Measurements from ENCODE around the gene FOXP1.

Gene FOXP1

DNA sequence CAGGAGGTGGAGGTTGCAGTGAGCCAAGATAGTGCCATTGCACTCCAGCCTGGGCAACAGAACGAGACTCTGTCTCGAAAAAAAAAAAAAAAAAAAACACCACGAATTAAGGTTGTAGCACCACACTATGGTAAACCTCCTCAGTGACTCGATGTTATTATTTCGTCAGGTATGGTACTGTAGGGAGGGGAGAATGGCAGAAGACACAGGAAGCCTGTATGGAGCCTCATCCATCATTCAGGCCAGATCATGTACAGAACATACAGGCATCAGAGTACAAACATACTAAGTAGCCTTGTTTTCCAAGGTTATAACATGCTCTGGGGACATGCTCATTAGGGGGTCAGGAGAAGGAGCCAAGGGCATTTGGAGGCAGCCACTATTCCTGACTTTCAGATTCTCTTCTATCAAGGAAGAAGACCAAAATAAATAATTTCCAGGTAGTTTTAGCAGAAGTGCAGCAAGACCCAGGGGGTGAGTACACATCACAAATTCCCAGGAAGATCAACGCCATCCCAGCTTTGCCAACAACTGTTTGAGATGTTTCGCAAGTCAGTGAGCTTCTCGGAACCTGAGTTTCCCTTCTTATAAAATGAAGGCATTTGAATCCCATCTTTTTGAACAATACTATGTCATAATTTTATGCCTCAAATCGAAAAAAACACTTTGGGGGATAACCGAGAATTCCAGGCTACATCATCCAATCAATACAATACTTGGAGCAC lies 79.8 kb downstream of the FOXP1 start:
- DNase-seq, result no peak

DNA sequence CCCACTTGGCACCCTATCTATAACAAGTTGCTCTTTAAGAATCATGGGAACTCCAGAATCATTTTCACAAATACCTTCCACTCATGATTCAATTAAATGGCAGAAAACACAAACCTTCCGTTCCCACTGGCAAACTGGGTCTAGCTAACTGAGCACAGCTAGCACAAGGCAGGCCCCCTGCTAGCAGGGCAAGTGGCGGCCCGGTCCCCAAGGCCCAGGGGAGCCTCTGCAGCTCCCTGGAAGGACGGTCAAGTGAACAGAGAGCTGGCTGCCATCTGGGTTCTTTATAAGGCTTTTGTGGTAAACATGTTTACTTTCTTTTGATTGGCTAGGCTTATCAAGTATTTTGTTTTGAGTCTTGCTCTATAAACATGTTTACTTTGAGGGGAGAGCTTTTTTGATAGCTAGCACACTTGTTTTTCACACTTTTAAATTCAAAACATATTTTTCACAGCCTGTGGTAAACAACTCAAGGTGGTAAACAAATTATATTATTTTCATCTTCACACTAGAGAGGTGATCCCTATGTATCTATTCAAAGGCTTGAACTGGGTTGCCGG lies 81.4 kb downstream of the FOXP1 start:
- no peak for DNase-seq

DNA sequence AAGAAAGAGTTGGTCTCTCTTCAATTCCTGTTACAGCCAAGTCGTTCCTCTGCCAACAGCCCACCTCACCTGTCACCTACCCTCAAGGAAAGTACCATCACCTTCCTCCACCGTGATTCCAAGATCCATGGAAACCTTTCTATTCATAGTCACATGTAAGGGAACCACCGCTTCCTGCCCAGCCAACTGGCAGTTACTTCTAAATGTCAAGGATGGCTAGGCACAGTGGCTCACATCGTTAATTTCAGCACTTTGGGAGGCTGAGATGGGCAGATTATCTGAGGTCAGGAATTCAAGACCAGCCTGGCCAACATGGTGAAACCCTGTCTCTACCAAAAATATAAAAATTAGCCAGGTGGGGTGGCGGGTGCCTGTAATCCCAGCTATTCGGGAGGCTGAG lies 82.8 kb downstream of the FOXP1 start:
- no peak for DNase-seq

DNA sequence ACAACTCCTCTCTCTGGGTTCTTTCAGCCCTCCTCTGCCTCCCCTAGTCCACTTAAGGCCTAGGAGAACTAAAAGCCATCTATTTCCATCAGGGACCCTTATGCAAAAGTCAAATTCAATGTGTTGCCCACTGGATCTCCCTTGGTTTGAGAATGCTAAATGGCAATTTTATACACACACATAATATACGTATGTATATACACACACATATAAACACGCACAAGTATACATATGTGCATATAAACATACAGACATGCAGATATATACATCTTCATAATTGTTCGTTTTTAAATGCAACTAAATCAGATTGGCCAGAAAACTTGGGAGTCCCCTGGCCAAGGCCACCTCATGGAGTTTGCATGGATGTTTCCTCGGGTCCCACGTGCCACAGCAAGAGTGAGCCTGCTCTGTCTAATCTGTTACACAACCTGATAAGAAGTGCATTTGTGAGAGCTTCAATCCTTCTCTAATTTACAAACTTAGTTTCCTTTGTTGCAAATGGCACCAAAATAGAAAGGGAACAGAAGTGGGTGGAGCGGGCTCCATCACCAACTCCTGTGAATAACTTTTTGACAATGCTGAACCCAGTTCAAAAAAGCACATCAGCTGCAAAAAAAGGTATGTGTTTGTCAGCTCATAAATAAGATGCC lies 84.2 kb downstream of the FOXP1 start:
- DNase-seq, result no peak

DNA sequence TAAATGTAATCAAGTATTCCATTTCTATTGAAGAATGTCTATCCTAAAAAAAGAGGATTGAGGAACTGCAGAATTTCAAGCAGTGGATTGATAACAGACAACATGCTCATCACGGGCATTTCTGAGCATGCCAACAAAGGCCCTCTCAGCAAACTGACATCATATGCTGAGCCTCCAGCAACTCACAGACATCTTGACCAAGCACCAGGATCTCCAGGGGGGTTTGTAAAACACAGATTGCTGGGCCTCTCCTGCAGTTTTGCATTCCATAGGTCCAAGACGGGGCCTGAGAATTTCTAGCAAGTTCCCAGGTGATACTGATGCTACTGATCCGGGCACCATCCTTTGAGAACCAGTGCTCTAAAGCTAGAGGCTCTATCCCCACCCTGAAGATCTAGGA lies 85.0 kb downstream of the FOXP1 start:
- DNase-seq, result no peak

DNA sequence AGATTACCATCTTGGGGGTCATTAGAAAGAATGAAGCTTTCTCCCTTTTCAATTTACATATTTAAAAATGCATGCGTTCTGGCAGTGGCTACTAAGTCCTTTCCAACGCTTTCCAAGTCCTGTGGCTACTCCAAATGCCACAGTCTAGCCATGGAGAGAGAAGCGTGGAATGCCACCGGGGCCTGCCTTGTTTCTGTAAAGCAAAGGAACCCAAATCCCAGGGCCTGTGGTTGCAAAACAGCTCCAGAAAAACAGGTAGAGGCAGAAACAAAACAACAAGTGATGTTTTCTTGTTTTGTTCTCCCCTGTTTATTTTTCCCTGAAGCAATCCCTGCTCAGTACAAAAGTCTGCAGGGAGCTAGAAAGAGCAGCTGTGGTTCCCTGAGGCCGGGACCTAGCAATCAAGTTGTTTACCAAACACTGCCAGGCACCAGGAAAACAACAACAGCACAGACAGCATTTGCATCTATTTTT lies 85.5 kb downstream of the FOXP1 start:
- no peak for DNase-seq

DNA sequence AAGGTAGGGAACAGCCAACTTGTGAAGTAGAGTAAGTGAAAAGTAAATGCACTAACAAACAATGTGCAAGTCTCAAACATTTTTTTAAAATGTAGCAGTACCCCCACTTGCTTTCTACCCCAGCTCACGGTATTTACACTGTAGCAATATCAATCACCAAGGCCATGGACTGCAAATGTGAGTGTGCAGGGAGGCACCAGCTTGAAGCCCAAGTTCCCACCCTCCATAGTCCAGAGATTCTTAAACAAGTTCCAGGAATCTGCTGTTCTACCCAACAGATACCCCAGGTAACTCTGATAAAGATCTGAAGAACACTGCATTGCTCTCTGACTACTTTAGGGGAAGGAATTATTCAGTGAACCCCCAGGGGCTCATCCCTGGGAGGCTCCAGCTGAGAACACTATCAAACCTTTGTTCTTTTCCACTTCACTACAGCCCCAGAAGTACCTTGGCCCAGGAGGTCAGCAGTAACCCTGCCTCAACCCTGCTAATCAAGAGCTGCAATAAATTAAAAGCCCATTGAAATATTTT lies 86.1 kb downstream of the FOXP1 start:
- no peak for DNase-seq

DNA sequence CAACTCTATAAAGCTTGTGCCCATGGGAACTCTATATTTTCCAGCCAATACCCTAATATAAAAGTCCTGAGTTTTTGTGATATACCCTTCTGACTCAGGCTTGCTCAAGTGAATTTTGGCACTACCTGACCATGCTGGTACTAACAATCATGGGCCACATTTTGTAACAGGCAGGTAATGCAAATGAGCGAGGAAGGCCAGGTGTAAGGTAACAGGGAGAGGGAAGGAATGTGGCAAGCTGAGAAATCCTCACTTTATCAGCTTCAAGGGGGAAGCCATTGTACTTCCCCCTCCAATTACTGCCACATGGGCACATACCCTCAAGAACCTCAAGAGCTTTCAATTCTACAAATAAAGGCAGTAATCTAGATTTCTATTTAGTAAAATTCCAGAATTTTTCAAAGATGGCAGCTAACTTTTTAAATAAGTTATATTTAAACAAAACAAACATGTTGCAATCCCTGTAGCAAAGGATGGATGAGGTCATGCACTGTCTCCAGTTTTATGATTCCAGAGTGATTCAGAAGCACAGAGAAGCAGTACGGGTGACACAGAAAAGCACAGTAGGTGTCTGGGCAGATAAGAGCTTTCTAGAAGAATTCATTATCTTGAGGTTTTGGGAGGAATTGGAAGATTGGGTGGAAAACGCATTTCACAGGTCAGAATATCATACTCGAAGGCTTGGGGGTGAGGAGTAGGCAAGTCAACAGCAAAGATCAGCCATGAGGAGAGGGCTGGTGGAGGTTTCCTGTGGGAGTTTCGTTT lies 87.6 kb downstream of the FOXP1 start:
- DNase-seq, result no peak

DNA sequence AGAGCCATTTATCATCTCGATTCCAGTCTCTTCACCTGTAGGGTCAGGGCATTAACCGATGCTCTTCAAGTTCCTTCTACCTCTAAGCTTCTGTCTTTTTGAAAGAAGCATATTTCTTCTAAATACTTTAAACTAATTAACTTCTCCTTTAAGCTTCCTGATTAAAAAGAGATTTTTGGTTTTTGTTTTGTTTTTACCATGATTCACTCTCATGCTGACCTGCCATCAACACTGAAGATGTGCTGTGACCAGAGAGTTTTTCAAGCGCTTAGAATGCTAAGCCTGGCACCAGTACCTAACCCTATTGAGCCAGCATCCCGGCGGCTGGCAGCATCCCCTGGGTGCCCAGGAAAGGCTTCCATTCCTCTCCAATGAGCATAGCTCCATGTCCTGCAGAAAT lies 89.3 kb downstream of the FOXP1 start:
- DNase-seq, result no peak

DNA sequence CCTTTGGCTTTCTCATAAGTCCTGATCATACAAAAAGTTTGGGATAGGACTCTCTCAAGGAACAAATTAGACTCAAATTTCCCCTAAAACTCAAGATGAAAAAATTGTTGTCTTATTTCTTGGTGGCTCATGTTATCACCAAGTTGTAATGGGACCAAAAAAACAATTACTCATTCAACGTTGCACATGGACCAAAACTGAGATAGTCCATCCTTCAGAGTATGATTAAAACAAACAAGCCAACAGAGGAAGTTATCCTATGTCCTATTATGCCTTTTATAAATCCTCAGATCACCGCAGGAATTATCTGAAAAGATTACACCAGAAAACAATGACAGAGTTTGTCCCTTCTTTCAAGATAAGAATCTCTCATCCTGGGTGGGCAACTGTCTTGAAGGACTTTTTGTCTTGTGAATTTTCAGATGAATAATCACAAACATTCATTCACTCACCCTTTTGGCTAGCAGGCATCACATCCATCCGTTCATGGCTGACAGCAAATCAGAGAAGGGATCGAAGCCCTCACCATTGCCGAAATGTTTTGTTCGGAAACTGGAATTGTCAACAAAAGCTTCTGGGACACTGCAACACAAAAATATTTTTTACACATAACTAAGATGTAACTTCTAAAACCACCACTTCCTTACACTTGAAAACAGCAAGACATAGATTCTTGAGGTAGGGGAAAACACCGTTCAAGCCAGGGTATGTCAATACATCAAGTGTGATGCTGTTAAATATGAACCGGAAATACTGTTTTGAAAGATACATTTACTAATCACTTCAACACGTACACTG lies 90.4 kb downstream of the FOXP1 start:
- DNase-seq, result no peak

DNA sequence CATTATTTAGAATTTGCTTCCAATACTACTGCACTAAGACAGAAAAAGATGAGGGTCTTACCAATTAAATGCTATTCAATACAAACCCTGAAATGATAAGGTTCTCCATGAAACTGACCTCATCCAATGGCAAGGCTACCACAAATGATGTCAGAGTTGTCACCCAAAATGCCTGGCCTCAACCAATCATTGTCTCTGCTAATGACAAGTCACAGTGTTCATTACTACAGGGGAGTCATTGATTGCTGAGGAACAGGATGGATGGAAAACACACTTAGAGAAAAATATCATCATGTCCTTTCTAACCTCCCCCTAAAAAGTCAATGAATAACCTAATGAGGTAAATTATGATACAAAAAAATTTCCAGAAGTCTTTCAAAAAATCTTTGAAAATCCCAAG lies 91.0 kb downstream of the FOXP1 start:
- DNase-seq, result no peak

DNA sequence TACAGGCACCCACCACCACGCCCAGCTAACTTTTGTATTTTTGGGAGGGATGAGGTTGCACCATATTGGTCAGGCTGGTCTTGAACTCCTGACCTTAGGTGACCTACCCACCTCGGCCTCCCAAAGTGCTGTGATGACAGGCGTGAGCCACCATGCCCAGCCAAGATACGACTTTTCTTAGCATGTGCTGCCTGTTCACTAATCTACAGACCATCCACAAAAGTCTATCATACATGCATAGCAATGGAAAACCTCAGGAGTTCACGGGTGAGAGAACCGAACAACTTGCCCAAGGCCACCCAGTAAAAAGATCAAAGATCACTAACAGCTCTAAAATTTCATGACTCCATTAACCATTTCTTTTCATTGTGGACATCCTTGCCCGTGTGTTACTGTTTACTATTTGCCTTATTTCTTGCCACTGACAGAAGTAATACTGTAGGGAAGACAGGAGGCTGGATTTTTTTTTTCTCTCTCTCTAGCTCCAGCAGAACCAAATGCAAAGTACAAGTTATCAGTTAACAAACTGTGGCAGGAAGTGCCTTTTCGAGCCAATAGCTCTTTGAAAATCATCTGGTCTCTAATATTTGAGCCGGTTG lies 92.3 kb downstream of the FOXP1 start:
- DNase-seq, result no peak

DNA sequence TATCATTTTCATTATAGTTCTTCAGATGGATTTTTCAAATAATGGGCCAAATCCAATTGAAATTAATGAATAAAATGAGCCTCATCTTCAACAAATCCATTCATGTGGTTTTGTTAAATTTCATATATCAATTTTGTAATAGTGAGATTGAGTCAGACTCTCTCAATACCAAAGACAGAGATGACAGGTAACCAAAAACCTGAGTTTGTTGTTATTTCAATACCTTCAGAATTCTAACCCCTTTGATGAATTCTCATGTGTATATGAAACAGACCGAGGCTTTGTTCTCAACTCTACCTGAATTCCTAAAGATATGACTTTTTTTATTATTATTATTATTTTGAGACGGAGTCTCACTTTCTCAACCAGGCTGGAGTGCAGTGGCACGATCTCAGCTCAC lies 92.8 kb downstream of the FOXP1 start:
- DNase-seq, result no peak

DNA sequence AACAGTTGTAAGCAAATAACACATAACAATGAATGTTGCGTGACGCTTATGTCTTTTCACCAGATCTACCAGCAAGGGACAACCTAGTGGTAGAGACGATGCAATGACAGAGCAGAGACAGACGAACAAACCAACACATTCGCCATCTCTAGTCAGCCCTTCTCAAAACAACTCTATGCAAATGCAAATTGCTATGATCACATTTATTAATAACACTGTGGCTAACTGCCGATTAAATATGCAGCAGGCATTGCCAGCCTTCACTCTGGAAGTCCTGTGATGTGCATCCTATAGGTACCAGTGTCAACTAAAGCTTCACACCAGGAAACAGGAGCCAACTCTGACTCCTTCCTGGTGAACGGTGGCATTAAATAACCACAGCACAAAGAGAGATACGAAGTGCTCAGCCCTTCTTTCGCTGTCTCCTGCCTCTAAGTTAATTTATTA lies 94.2 kb downstream of the FOXP1 start:
- DNase-seq, result no peak

DNA sequence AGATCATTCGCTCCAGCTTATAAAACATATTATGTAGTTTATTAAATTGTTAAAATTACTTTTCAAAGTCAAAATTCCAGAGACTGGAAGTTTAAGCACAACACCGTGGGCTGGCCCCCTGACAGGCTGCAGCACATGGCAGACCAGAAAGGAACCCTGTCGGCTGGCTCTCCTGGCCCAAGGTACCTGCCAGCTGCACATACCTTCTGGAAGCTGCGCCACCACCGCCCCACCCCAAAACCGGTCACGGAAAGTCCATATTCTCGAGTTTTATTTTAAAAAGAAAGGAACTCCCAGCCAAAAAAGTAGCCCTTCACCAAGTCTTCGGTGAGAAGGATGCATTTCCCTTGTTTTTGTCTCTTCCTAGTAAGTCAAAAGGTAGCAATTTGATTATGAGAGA lies 94.6 kb downstream of the FOXP1 start:
- no peak for DNase-seq

DNA sequence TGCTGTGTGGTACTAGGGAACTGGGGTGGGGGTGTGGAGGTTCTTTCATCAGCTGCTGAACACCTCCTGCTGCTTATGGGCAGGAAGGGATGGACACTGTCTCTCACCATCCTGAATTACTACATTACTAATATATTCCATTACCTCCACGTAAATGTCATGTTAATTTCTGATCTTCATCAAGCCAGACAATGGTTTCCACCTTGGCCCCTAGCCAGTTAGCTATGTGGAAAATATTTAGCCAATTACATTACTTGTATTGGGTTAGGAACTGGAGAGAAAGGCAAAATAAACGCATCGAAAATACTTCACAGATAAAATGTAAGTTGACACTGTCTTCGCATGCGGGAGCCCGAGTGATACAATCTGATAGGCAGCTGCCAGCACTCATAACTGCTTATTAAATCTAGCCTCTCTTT lies 95.1 kb downstream of the FOXP1 start:
- no peak for DNase-seq

DNA sequence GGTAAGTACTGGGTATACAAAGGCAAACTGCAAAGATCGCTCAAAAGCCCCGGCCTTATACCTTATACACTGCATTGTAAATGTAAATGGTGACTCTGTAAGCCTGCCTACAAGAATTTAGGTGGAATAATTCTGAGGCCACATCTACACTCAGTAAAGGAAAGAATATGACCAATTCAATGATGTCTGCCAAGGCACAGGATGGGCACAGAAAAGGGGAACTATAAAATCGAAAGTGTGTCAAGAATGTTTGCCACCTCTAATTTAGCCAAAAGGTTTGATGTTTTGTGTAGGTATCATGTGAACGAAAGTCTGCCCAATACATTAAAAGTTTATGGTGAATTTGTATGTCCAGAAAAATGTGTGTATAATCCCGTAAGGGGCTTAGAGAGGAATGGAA lies 96.1 kb downstream of the FOXP1 start:
- no peak for DNase-seq

DNA sequence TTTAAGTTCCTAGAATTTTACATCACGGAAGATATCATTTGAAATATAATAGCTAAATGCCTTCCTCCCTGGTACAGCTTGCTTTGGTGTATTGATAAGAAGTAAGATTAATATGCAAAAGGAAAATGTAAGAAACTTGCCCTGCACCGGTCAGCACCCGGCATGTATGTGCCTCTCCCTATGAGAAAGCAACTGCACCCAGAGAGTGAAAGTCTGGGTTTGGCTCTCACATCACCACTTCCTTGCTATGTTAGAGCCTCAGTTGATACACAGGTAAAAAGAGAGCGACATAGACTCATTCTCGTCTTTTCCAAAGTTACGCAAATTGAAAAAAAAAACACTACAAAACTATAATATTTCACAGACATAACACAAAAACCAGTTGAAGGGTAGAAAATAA lies 96.7 kb downstream of the FOXP1 start:
- DNase-seq, result no peak

DNA sequence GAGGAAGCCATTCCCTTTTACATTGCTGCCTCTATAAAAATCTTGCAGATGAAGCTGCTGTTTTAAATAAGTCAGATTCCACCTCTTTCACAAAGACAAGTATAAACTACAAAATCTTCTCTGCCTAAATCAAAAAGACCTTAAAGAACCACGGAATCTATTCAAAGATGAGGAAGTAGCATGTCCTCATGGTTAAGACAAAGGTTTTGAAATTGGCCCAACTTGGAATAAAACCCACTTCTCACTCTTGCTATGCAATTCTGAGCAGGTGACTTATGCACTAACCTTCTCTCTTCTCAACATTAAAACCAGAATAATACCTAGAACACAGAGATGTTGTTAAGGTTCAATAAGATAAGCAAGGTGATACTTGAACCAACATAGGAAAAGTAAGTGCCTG lies 97.6 kb downstream of the FOXP1 start:
- no peak for DNase-seq

DNA sequence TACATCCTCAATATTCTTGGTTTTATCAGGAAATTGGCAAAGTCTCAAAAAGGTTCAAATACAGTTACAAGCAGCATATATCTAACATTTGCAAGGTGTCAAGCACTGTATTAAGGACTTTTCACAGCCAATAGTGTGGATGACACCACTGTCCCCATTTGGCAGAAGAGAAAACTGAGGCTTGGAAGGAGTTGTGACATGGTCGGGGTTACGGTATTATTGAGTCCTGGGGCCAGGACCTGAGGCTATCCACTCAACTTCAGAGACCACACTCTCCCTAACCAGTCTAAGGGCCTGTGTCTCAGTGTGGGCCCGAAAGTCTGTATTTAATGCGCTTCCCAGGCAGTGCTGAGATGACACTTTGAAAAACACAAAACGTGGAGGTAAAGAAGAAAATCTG lies 99.1 kb downstream of the FOXP1 start:
- DNase-seq, result no peak

DNA sequence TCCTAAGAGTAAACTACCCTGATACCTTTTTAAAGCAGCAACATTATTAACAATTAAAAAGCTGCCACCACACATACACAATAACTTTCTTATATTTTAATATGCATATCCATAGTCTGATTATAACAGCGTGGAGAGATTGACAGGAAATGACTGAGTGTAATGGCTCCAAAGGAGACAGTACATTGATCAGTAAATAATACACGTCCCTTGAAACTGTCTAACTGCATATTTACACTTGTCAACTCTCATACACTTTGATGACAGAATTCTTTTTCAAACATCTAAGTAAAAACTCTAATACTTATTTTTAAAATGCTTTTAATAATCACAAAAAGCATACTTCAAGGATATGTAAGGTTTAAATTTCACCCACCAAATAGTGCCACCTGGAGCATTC lies 99.5 kb downstream of the FOXP1 start:
- DNase-seq, result no peak

DNA sequence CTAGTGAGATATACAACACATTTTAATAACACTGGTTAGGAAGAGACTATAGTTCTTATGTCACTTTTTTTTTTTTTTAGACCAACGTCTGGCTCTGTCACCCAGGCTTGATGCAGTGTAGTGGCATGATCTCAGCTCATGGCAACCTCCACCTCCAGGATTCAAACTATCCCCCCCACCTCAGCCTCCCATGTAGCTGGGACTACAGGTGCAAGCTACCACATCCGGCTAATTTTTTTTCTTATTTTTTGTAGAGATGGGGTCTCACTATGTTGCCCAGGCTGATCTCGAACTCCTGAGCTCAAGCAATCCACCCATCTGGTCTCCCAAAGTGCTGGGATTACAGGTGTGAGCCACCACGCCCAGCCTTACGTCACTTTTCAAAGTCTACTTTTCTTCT lies 100.8 kb downstream of the FOXP1 start:
- DNase-seq, result no peak

All from DMS53 (cell line).